ENCODE measurements around the gene PLCD1.

DNA sequence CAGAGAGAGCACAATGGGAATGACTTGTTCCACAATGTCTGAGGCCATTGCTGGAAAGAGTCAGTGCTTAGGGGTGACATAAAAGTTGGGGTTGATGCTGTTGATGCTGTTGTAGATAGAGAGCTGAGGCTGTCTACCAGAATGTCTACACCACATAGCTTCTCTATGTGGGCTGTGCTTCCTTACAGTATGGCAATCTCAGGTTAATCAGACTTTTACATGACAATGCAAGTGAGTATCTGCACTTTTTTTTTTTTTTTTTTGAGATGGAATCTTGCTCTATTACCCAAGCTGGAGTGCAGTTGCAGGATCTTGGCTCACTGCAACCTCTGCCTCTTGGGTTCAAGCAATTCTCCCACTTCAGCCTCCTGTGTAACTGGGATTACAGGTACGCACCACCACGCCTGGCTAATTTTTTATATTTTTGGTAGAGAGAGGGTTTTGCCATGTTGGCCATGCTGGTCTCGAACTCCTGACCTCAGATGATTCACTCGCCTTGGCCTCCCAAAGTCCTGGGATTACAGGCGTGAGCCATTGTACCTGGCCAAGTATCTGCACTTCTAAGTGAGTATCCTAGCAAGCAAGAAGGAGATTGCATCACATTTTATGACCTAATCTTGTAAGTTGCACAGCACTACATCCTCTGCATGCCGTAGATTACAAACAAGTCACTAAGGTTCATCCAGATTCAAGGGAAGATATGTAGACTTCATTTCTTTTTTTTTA lies 38.2 kb upstream of the PLCD1 start:
- TF ChIP-seq POLR2A (IDR thresholded peaks at IDR 0.05) (no peak), CTCF (IDR thresholded peaks at IDR 0.05) (no peak)
